T-cell (primary cell): ENCODE results near the gene PPCS. TPM values are rescaled to one million over a fixed set of nuclear protein-coding genes. Genes with fewer than 3 reads are reported as not detected.

Source experiments
- ATAC-seq, 4 experiments: fragments of 200-7000 bp in 3 of 4; fragments of 150-1000 bp in 1 of 4; cut with Tn5 transposase; replicated peaks in 1 of 4; 1 replicate in 3 of 4; 2 replicates in 1 of 4; pipeline ENCODE4 v1.10.0; 2021; ENCODE audit warnings: moderate library complexity in 3 of 4, mild to moderate bottlenecking in 2 of 4, moderate number of reproducible peaks in 1 of 4
- CTCF ChIA-PET, 2 donors: fragments of 300-600 bp; sonication (Branson Sonifier 250); formaldehyde crosslinking; loops; one replicate each; lab custom pipeline; 2022; ENCODE audit warnings: antibody characterized with exemption in 2 of 2; lab: Charles Lee
- POLR2A ChIA-PET, 2 donors: fragments of 300-600 bp; sonication (Branson Sonifier 250); formaldehyde crosslinking; loops; one replicate each; lab custom pipeline; 2022; ENCODE audit warnings: antibody characterized with exemption in 2 of 2; lab: Charles Lee
- DNase-seq, 35 experiments: peaks; one replicate each; pipeline versions ENCODE4 v3.0.0 to v3.0.0-alpha.2; 2013 to 2023
- H3K27ac ChIP-seq: one replicate; pipeline ENCODE4 v1.5.1; 2013; ENCODE audit warnings: low read length
- H3K27me3 ChIP-seq, 2 experiments: replicated peaks in 1 of 2; 1 replicate in 1 of 2; 2 replicates in 1 of 2; pipeline versions ENCODE4 v1.6.1 to v1.7.0; 2013; ENCODE audit warnings: low read length in 1 of 2, mixed read lengths in 1 of 2; ENCODE audit not compliant: control insufficient read depth in 2 of 2, insufficient read depth in 2 of 2; ENCODE audit errors: extremely low read depth in 1 of 2
- H3K36me3 ChIP-seq, 2 donors: 1 replicate in 1 of 2; 2 replicates in 1 of 2; pipeline versions ENCODE4 v1.6.1 to v1.7.0; 2013; ENCODE audit warnings: low read length in 1 of 2; ENCODE audit not compliant: control insufficient read depth in 2 of 2, insufficient read depth in 1 of 2; ENCODE audit errors: extremely low read depth in 1 of 2
- H3K4me1 ChIP-seq, 2 experiments: 1 replicate in 1 of 2; 2 replicates in 1 of 2; pipeline versions ENCODE4 v1.6.1 to v1.7.0; 2013; ENCODE audit warnings: low read length in 2 of 2, mixed read lengths in 1 of 2; ENCODE audit not compliant: insufficient read depth in 2 of 2, control insufficient read depth in 1 of 2; ENCODE audit errors: extremely low read depth in 1 of 2
- H3K4me3 ChIP-seq, 2 donors: 1 replicate in 1 of 2; 2 replicates in 1 of 2; pipeline versions ENCODE4 v1.5.1 to v1.7.0; 2013; ENCODE audit warnings: mild to moderate bottlenecking in 2 of 2, low read length in 1 of 2, moderate library complexity in 1 of 2; ENCODE audit not compliant: control insufficient read depth in 1 of 2; ENCODE audit errors: extremely low read depth in 1 of 2
- H3K9me3 ChIP-seq: 2 replicates; pipeline ENCODE4 v1.7.0; 2013
- H3K27ac Mint-ChIP-seq, 2 donors: one replicate each; pipeline ENCODE4 v1.8.0; 2020 to 2021; ENCODE audit warnings: mild to moderate bottlenecking in 2 of 2, mixed read lengths in 2 of 2
- H3K27me3 Mint-ChIP-seq, 2 donors: one replicate each; pipeline ENCODE4 v1.8.0; 2021 to 2022; ENCODE audit warnings: mixed read lengths in 2 of 2
- H3K36me3 Mint-ChIP-seq: one replicate; pipeline ENCODE4 v1.8.0; 2021; ENCODE audit warnings: mixed read lengths
- H3K4me1 Mint-ChIP-seq, 3 donors: one replicate each; pipeline ENCODE4 v1.8.0; 2020 to 2022; ENCODE audit warnings: mixed read lengths in 3 of 3, mild to moderate bottlenecking in 1 of 3
- H3K4me3 Mint-ChIP-seq, 3 donors: one replicate each; pipeline ENCODE4 v1.8.0; 2020 to 2022; ENCODE audit warnings: mild to moderate bottlenecking in 3 of 3, mixed read lengths in 3 of 3, moderate library complexity in 3 of 3
- H3K9me3 Mint-ChIP-seq, 3 donors: one replicate each; pipeline ENCODE4 v1.8.0; 2020 to 2022; ENCODE audit warnings: mixed read lengths in 3 of 3
- WGBS: methylation state at CpG from one replicate; pipeline ENCODE4 v1.1.5; 2013; ENCODE audit warnings: missing lambda C conversion rate; ENCODE audit not compliant: insufficient coverage; 5-methylcytosine and 5-hydroxymethylcytosine counted together
- total RNA-seq, 35 experiments: library from RNA in 6 of 35; stranded (reverse) in 6 of 35; fragments of 120-200 nt in 1 of 35; gene quantifications; one replicate each; pipeline versions ENCODE4 v1.2.1 to v1.2.4 and lab custom pipeline; 2013 to 2026

The PPCS gene
- total RNA-seq, 5 donors from 2014 or later (not counting 1 experiment from before 2014, with no cell fraction given) = 47.4 to 63.4 (median 61.8) TPM

DNA sequence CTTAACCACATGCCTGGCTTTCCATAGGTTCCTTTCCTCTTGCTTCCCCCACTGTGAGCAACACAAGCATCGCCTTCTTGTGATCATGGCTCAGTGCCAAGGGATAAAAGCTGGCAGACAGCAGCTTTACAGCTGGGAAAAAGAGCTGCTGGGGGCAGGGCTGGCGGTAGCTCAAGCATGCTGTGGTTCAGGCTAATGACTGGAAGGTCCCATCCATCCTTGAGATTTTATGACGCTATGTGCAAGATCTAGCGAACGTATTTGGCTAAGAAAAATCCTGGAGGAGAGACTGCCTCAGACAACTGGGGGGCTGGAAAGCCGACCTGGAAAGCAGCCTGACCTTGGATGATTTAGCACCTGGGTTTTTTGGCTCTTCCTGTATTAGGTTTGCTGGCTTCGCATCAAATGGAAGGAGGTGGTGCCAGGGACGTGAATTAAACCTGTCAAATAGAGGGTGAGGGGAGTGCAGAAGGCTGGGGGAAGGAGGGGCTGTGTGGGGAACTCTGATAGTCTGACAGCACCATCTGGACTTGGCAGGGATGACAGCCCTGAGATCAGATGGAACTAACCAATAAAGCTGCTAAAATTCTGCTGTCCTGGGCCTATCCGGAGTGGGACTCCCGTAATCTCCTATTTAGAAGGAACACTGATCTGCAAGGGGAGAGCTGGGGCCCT is 35.3 kb upstream of the PPCS start:
- H3K36me3 Mint-ChIP-seq = no peaks in the 10 kb centered on the region
- ChIA-PET CTCF (interaction anchor here in 1 of 2 donors (0.5 kb wide), 1 partner anchor 33 kb away, joined by 3 read pairs; no protein-coding TSS in a partner anchor), POLR2A (no interaction called here)
- no peak overlapping the region for H3K4me3 ChIP-seq
- peaks cover 0 to 12% of the 10 kb centered on the region in 2 experiments for H3K27me3 ChIP-seq
- H3K4me1 ChIP-seq = no peaks in the 10 kb centered on the region
- H3K27ac ChIP-seq = no peak overlapping the region
- H3K27me3 Mint-ChIP-seq = peaks cover 12 to 13% of the 10 kb centered on the region in 2 donors
- 54% methylated on average over 8 of the region's 10 CpGs for WGBS
- no peaks in the 10 kb centered on the region for H3K9me3 Mint-ChIP-seq
- DNase-seq (no peak), ATAC-seq (no peak)
- no peaks in the 10 kb centered on the region for H3K36me3 ChIP-seq
- no peak overlapping the region for H3K4me3 Mint-ChIP-seq
- no peaks in the 10 kb centered on the region for H3K9me3 ChIP-seq
- H3K4me1 Mint-ChIP-seq = no peaks in the 10 kb centered on the region
- H3K27ac Mint-ChIP-seq = no peak overlapping the region

DNA sequence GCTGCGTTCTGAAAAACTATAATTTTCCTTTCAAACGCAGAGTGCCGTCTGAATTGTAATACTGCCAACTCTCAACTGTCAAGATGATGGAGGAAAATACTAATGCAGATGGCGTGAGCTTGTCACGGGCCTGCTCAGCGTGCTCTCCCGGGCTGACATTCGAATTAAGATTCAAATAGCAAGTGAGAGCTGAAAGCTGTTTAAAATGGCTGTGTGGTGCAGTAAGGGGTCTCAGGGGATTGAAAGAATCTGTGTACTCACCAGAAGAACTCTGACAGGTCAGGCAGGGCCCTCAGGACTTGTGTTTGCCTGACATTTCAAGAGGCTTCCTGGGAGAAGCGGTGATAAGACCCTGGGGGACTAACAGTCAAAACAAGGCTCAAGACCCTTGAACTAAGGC is 33.6 kb upstream of the PPCS start:
- ATAC-seq (no peak), DNase-seq (no peak)
- Histone ChIP-seq H3K27ac (no peak overlapping the region), H3K27me3 (peaks cover 0 to 12% of the 10 kb centered on the region in 2 experiments), H3K4me3 (no peak overlapping the region), H3K4me1 (no peaks in the 10 kb centered on the region), H3K36me3 (no peaks in the 10 kb centered on the region), H3K9me3 (no peaks in the 10 kb centered on the region)
- Mint-ChIP-seq H3K4me3 (no peak overlapping the region), H3K36me3 (no peaks in the 10 kb centered on the region), H3K4me1 (no peaks in the 10 kb centered on the region), H3K9me3 (no peaks in the 10 kb centered on the region), H3K27ac (no peak overlapping the region), H3K27me3 (peaks cover 12 to 13% of the 10 kb centered on the region in 2 donors)
- ChIA-PET CTCF (no interaction called here), POLR2A (no interaction called here)
- WGBS = 87% methylated on average over 9 of the region's 9 CpGs

DNA sequence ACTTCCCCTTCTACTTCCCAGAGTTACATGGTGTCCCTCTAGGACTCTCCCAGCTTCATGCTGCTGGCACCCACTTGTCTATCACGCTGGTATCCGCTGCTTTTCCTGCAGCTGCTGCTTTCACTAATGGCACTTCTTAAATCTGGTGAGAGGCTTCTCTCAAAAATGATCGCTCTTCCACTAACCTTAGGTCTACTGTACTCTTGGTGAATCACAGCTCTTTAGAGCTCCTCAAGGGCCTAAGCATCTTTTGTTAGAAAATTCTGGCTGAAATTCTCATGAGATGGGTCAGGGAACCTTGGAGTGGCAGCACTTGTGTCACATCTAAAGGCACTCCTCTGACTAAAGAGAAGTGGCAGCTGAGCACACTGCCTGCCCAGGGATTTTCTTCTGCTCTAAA is 32.7 kb upstream of the PPCS start:
- 89% methylated on average over 3 of the region's 3 CpGs for whole genome bisulfite sequencing
- ATAC-seq (no peak), DNase-seq (no peak)
- H3K4me1 ChIP-seq = no peaks in the 10 kb centered on the region
- ChIA-PET CTCF (no interaction called here), POLR2A (no interaction called here)
- Mint-ChIP-seq H3K9me3 (no peaks in the 10 kb centered on the region), H3K27me3 (peaks cover 12 to 13% of the 10 kb centered on the region in 2 donors), H3K4me3 (no peak overlapping the region), H3K4me1 (no peaks in the 10 kb centered on the region), H3K36me3 (no peaks in the 10 kb centered on the region), H3K27ac (no peak overlapping the region)
- H3K36me3 ChIP-seq = no peaks in the 10 kb centered on the region
- H3K4me3 ChIP-seq = no peak overlapping the region
- peaks cover 0 to 12% of the 10 kb centered on the region in 2 experiments for H3K27me3 ChIP-seq
- H3K27ac ChIP-seq = no peak overlapping the region
- no peaks in the 10 kb centered on the region for H3K9me3 ChIP-seq

DNA sequence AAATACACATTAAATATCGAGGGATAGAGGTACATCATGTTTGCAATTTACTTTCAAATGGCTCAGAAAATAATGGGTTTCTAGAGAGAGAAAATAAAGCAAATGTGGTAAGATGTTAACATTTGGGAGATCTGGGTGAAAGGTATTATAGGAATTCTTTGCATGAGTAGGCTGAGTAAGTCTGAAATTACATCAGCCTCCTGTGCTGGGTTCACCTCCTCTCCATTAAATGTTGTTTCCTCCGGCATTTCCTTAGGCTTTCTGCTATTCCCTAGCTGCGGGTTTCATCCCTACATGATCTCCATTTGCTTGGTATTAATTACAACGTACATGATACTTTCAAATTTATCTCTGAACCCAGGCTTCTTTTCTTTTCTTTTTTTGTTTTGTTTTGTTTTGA is 32.1 kb upstream of the PPCS start:
- no peaks in the 10 kb centered on the region for H3K4me1 Mint-ChIP-seq
- peaks cover 0 to 12% of the 10 kb centered on the region in 2 experiments for H3K27me3 ChIP-seq
- no peak overlapping the region for H3K4me3 Mint-ChIP-seq
- no peak overlapping the region for H3K27ac ChIP-seq
- no peak overlapping the region for H3K4me3 ChIP-seq
- DNase-seq = no peak
- H3K27me3 Mint-ChIP-seq = peaks cover 12 to 13% of the 10 kb centered on the region in 2 donors
- ChIA-PET POLR2A (no interaction called here), CTCF (no interaction called here)
- ATAC-seq = no peak
- H3K4me1 ChIP-seq = no peaks in the 10 kb centered on the region
- no peaks in the 10 kb centered on the region for H3K36me3 Mint-ChIP-seq
- no peaks in the 10 kb centered on the region for H3K9me3 Mint-ChIP-seq
- no peak overlapping the region for H3K27ac Mint-ChIP-seq
- no peaks in the 10 kb centered on the region for H3K36me3 ChIP-seq
- 100% methylated on average over 3 of the region's 4 CpGs for WGBS
- no peaks in the 10 kb centered on the region for H3K9me3 ChIP-seq

DNA sequence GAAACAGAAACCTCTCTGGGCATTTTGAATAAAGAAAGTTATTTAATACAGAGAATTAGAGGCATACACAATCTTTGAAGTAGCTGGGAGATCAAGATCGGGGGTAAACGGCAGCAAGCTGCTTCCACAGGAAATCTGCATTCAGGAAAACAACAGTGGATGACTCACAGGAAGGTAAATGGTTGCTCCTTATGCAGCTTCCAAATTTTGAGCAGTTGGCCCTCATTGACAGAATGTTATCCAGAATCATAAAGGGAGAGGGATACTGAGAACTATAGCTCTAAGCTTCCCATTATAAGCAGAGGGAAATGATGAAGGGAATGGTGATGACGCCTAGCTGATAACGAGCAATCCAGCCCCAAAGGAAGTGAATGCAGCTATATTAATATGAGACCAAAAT is 29.1 kb upstream of the PPCS start:
- Histone ChIP-seq H3K4me1 (no peaks in the 10 kb centered on the region), H3K4me3 (no peak overlapping the region), H3K36me3 (no peaks in the 10 kb centered on the region), H3K27ac (no peak overlapping the region), H3K9me3 (no peaks in the 10 kb centered on the region), H3K27me3 (peaks cover 0 to 3% of the 10 kb centered on the region in 2 experiments)
- H3K27me3 Mint-ChIP-seq = peaks cover 6 to 10% of the 10 kb centered on the region in 2 donors
- H3K9me3 Mint-ChIP-seq = no peaks in the 10 kb centered on the region
- H3K4me3 Mint-ChIP-seq = no peak overlapping the region
- no peak overlapping the region for H3K27ac Mint-ChIP-seq
- no peaks in the 10 kb centered on the region for H3K4me1 Mint-ChIP-seq
- POLR2A ChIA-PET = no interaction called here
- ATAC-seq (no peak), DNase-seq (no peak)
- WGBS = 60% methylated on average over 2 of the region's 4 CpGs
- CTCF ChIA-PET = no interaction called here
- no peaks in the 10 kb centered on the region for H3K36me3 Mint-ChIP-seq

DNA sequence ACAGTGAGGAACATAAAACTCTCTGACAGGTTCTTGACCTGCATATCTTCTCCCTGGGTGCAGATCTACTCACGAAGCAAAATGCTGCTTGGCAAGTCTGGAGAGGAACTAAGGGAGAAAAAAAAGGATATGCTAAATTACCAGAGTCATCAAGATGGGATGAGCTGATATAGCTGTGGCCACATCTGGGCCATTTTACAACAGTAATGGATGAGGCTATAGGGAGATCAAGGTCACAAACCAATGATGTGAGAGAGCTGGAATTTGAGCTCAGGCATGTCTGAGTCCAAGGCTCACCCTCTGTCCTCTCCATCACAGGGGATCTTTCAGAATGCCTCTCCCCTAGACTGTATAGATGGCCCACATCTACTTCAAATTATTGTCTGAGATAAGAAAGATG is 26.7 kb upstream of the PPCS start:
- Histone ChIP-seq H3K27me3 (no peaks in the 10 kb centered on the region), H3K9me3 (no peaks in the 10 kb centered on the region), H3K27ac (no peak overlapping the region), H3K4me1 (no peaks in the 10 kb centered on the region), H3K36me3 (no peaks in the 10 kb centered on the region), H3K4me3 (no peak overlapping the region)
- 100% methylated on average over 1 of the region's 1 CpG for WGBS
- POLR2A ChIA-PET = no interaction called here
- DNase-seq (no peak), ATAC-seq (no peak)
- H3K4me1 Mint-ChIP-seq = no peaks in the 10 kb centered on the region
- CTCF ChIA-PET = no interaction called here
- peaks cover 4 to 6% of the 10 kb centered on the region in 2 donors for H3K27me3 Mint-ChIP-seq
- H3K36me3 Mint-ChIP-seq = no peaks in the 10 kb centered on the region
- no peak overlapping the region for H3K27ac Mint-ChIP-seq
- no peaks in the 10 kb centered on the region for H3K9me3 Mint-ChIP-seq
- H3K4me3 Mint-ChIP-seq = no peak overlapping the region
